Omental fat pad (tissue), 4 donors: Measurements from ENCODE around the gene VIT. TPM values are rescaled to one million over a fixed set of nuclear protein-coding genes. Genes with fewer than 3 reads are reported as not detected.

Experiments
- ATAC-seq: fragments of 150-250 bp; one replicate; pipeline ENCODE4 v1.9.1; 2016; ENCODE audit warnings: mild to moderate bottlenecking, moderate library complexity; ENCODE audit not compliant: low FRiP score
- DNase-seq: peaks from one replicate; pipeline ENCODE4 v3.0.0-alpha.2; 2019; ENCODE audit warnings: low spot score
- total RNA-seq, 4 donors: library from RNA; depleted of rRNA; stranded (reverse); fragments of >200 nt; gene quantifications; one replicate each; pipeline ENCODE4 v1.1.0, GENCODE V29; 2016
- TF ChIP-seq, protein P1 (sequence below), 3 donors: fragments of 450-650 bp; IDR thresholded peaks; one replicate each; pipeline ENCODE4 v1.5.1; 2016 to 2017; ENCODE audit warnings: antibody characterized with exemption in 3 of 3, mild to moderate bottlenecking in 3 of 3, moderate library complexity in 2 of 3

The VIT gene
- total RNA-seq, 4 donors from 2014 or later: 10.2 to 36.4 (median 19.8) TPM

GRCh38 chr2:36831185-36831584, 134.7 kb downstream of the VIT start:
- TF ChIP-seq, protein P1, sequence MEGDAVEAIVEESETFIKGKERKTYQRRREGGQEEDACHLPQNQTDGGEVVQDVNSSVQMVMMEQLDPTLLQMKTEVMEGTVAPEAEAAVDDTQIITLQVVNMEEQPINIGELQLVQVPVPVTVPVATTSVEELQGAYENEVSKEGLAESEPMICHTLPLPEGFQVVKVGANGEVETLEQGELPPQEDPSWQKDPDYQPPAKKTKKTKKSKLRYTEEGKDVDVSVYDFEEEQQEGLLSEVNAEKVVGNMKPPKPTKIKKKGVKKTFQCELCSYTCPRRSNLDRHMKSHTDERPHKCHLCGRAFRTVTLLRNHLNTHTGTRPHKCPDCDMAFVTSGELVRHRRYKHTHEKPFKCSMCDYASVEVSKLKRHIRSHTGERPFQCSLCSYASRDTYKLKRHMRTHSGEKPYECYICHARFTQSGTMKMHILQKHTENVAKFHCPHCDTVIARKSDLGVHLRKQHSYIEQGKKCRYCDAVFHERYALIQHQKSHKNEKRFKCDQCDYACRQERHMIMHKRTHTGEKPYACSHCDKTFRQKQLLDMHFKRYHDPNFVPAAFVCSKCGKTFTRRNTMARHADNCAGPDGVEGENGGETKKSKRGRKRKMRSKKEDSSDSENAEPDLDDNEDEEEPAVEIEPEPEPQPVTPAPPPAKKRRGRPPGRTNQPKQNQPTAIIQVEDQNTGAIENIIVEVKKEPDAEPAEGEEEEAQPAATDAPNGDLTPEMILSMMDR (IDR thresholded peaks at IDR 0.05): no peak
- DNase-seq (no peak), ATAC-seq (no peak)

- TF ChIP-seq, protein P1 (IDR thresholded peaks at IDR 0.05): no peak
- no peak for DNase-seq
- ATAC-seq: no peak
Measured at GRCh38 chr2:36834203-36834602, 137.7 kb downstream of the VIT start.

- no peak for DNase-seq
Measured at GRCh38 chr2:36834731-36835524, 138.4 kb downstream of the VIT start.

GRCh38 chr2:36839976-36840617, 143.6 kb downstream of the VIT start:
- TF ChIP-seq, protein P1 (IDR thresholded peaks at IDR 0.05): no peak
- DNase-seq: no peak

More at GRCh38 chr2:36834731-36835524, 138.4 kb downstream of the VIT start:
- TF ChIP-seq, protein P1 (IDR thresholded peaks at IDR 0.05): no peak
- ATAC-seq: no peak

DNA sequence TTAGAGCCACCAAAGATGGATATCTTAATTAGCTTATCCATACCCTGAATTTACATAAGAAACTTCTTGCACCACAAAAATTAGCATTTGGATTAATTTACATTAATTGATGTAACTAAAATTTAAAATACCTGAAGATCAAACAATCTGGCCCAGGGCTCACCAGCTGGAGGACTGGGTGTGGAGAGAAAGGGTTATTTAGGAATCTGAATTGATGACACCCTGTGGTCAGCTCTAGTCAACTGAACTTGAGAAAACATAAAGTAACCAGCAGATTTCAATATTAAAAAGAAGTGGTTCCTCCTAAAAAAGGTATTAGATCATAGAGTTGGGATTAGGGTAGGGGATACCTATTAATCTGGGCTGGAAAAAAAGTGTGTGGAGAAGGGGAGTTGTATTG, 147.3 kb downstream of the VIT start:
- DNase-seq: no peak
- no peak for ATAC-seq
- TF ChIP-seq, protein P1 (IDR thresholded peaks at IDR 0.05): no peak

More at GRCh38 chr2:36839976-36840617, 143.6 kb downstream of the VIT start:
- no peak for ATAC-seq

GRCh38 chr2:36849265-36849664, 152.8 kb downstream of the VIT start:
- DNase-seq (no peak), ATAC-seq (no peak)
- TF ChIP-seq, protein P1 (IDR thresholded peaks at IDR 0.05): no peak
